Right ventricle myocardium inferior (tissue), 1 donor: ENCODE measurements around the gene B3GAT1. TPM values are rescaled to one million over a fixed set of nuclear protein-coding genes. Genes with fewer than 3 reads are reported as not detected.

ENCODE experiments used
- ATAC-seq: fragments of 200-7000 bp; cut with Tn5 transposase; one replicate; pipeline ENCODE4 v1.9.1; 2020; ENCODE audit warnings: mild to moderate bottlenecking, moderate library complexity
- DNase-seq: peaks from one replicate; pipeline ENCODE4 v3.0.0; 2021; ENCODE audit errors: missing footprints
- intact Hi-C: fragments of 100-400 bp; cut with DNase I; formaldehyde crosslinking; loops from one replicate; pipeline ENCODE4 v1.11.0; 2022
- total RNA-seq: library from RNA; stranded (reverse); fragmentation: NEBNext Ultra II Directional; extraction: Animal tissue kit (Norgen Biotek cat#: 25700); gene quantifications from one replicate; pipeline ENCODE4 v1.2.1, GENCODE V29; 2021
- donor health status: DM: no; HTN: yes; CAD: no; lungs with severe emphysema.

The B3GAT1 gene
- total RNA-seq, 1 donor from 2014 or later = 0.16 TPM

- DNase-seq = no peak
- ATAC-seq = no peak
- intact Hi-C loops = no loop called here
These were observed 13.3 kb downstream of the B3GAT1 start for GRCh38 chr11:134398644-134399292.

GRCh38 chr11:134398079-134398444 is 14.0 kb downstream of the B3GAT1 start:
- DNase-seq (no peak), ATAC-seq (no peak)
- intact Hi-C loops = no loop called here

GRCh38 chr11:134397304-134398078 is 14.6 kb downstream of the B3GAT1 start:
- no peak for ATAC-seq
- intact Hi-C loops = no loop called here

GRCh38 chr11:134395002-134395401 is 17.0 kb downstream of the B3GAT1 start:
- intact Hi-C loops = no loop called here

More at GRCh38 chr11:134397304-134398078, 14.6 kb downstream of the B3GAT1 start:
- no peak for DNase-seq

GRCh38 chr11:134394311-134394710 is 17.7 kb downstream of the B3GAT1 start:
- intact Hi-C loops = no loop called here
- DNase-seq (peak; percentile 48), ATAC-seq (no peak)

More at GRCh38 chr11:134395002-134395401, 17.0 kb downstream of the B3GAT1 start:
- DNase-seq (no peak), ATAC-seq (no peak)

GRCh38 chr11:134393638-134394037 is 18.4 kb downstream of the B3GAT1 start:
- ATAC-seq (peak; percentile 40), DNase-seq (peak; percentile 64)
- intact Hi-C loops = no loop called here

- DNase-seq (peak; percentile 16), ATAC-seq (no peak)
- intact Hi-C loops = no loop called here
These were observed 19.0 kb downstream of the B3GAT1 start for GRCh38 chr11:134392953-134393615.

GRCh38 chr11:134391656-134392055 is 20.4 kb downstream of the B3GAT1 start:
- DNase-seq = peak; percentile 58
- intact Hi-C loops = no loop called here
- no peak for ATAC-seq

GRCh38 chr11:134390706-134391569 is 21.1 kb downstream of the B3GAT1 start:
- ATAC-seq (no peak), DNase-seq (peak; percentile 39)
- intact Hi-C loops = no loop called here

GRCh38 chr11:134389464-134390180 is 22.4 kb downstream of the B3GAT1 start:
- ATAC-seq (no peak), DNase-seq (peak; percentile 50)
- intact Hi-C loops = no loop called here

GRCh38 chr11:134388590-134388989 is 23.5 kb downstream of the B3GAT1 start:
- intact Hi-C loops = no loop called here
- no peak for DNase-seq
- ATAC-seq = no peak

- DNase-seq = peak; percentile 42
- intact Hi-C loops = no loop called here
- ATAC-seq = no peak
These were observed 24.5 kb downstream of the B3GAT1 start for GRCh38 chr11:134387501-134387900.

- ATAC-seq (no peak), DNase-seq (peak; percentile 37)
- intact Hi-C loops = no loop called here
These were observed 25.1 kb downstream of the B3GAT1 start for GRCh38 chr11:134386945-134387344.

GRCh38 chr11:134385774-134386565 is 26.1 kb downstream of the B3GAT1 start:
- DNase-seq (peak; percentile 54), ATAC-seq (no peak)
- intact Hi-C loops = no loop called here

GRCh38 chr11:134385171-134385570 is 26.9 kb downstream of the B3GAT1 start:
- no peak for ATAC-seq
- intact Hi-C loops = no loop called here
- peak; percentile 50 for DNase-seq

GRCh38 chr11:134384406-134384805 is 27.6 kb downstream of the B3GAT1 start:
- DNase-seq = peak; percentile 5
- intact Hi-C loops = no loop called here
- ATAC-seq = no peak

GRCh38 chr11:134383576-134384221 is 28.3 kb downstream of the B3GAT1 start:
- intact Hi-C loops = no loop called here
- DNase-seq = peak; percentile 61
- ATAC-seq = no peak
